SK-N-SH (cell line): ENCODE data around the gene CBX6. TPM values are rescaled to one million over a fixed set of nuclear protein-coding genes. Genes with fewer than 3 reads are reported as not detected.
"Not testable (repeated sequence)": the region's sequence is repeated elsewhere in the genome, so short reads cannot be mapped to it uniquely, and the experiment has no call there.

Source experiments
- CTCF ChIA-PET: fragments of 300-600, 350-600 bp; formaldehyde crosslinking; extraction: SDS; loops from one replicate; lab custom pipeline; 2021; lab: Yijun Ruan, JAX
- POLR2A ChIA-PET: fragments of 350-600 bp; sonication (Branson Sonifier 250); formaldehyde crosslinking; extraction: SDS; loops from one replicate; lab custom pipeline; 2020; ENCODE audit warnings: antibody characterized with exemption, inconsistent platforms; lab: Yijun Ruan, JAX
- DNase-seq: peaks from one replicate; pipeline ENCODE4 v3.0.0; 2012
- H2AFZ ChIP-seq: fragments of 200-600 bp; sonication (generic); 2 replicates; pipeline ENCODE4 v1.8.1; 2016; ENCODE audit warnings: antibody characterized with exemption, mild to moderate bottlenecking, low read depth
- H3F3A ChIP-seq: fragments of 200-600 bp; sonication (generic); replicated peaks from 2 replicates; pipeline ENCODE3; 2016; ENCODE audit warnings: antibody characterized with exemption, mild to moderate bottlenecking; ENCODE audit not compliant: insufficient read depth
- H3K27ac ChIP-seq, 2 experiments: fragments of 200-500 bp in 1 of 2; fragments of 200-600 bp in 1 of 2; sonication (Bioruptor generic) in 1 of 2; sonication (generic), shearing (Covaris generic) in 1 of 2; 2 replicates each; pipeline versions ENCODE4 v1.5.1 to v1.6.1; 2014 to 2016; ENCODE audit warnings: low read depth in 2 of 2, inconsistent platforms in 1 of 2, low read length in 1 of 2, mild to moderate bottlenecking in 1 of 2, mixed read lengths in 1 of 2
- H3K27me3 ChIP-seq: fragments of 200-600 bp; sonication (generic), shearing (Covaris generic); 2 replicates; pipeline ENCODE4 v1.6.1; 2016; ENCODE audit warnings: mixed run types; ENCODE audit not compliant: insufficient read depth
- H3K36me3 ChIP-seq, 2 experiments: fragments of 200-500 bp in 1 of 2; fragments of 200-600 bp in 1 of 2; sonication (Bioruptor generic) in 1 of 2; sonication (generic) in 1 of 2; replicated peaks in 1 of 2; 2 replicates each; pipeline versions ENCODE3 to v1.5.1; 2014 to 2016; ENCODE audit warnings: low read length in 1 of 2, mild to moderate bottlenecking in 1 of 2; ENCODE audit not compliant: insufficient read depth in 2 of 2, control insufficient read depth in 1 of 2
- H3K4me1 ChIP-seq, 2 experiments: fragments of 200-500 bp in 1 of 2; fragments of 200-600 bp in 1 of 2; sonication (Bioruptor generic) in 1 of 2; sonication (generic), shearing (Covaris generic) in 1 of 2; 2 replicates each; pipeline versions ENCODE4 v1.5.1 to v1.6.1; 2014 to 2016; ENCODE audit warnings: low read depth in 1 of 2, low read length in 1 of 2, mixed run types in 1 of 2; ENCODE audit not compliant: insufficient read depth in 2 of 2, control insufficient read depth in 1 of 2
- H3K4me2 ChIP-seq: fragments of 200-600 bp; sonication (generic), shearing (Covaris generic); 2 replicates; pipeline ENCODE4 v1.6.1; 2017; ENCODE audit warnings: mixed run types
- H3K4me3 ChIP-seq, 2 experiments: fragments of 200-500 bp in 1 of 2; fragments of 200-600 bp in 1 of 2; sonication (Bioruptor generic) in 1 of 2; sonication (generic), shearing (Covaris generic) in 1 of 2; 2 replicates each; pipeline versions ENCODE4 v1.5.1 to v1.8.1; 2014 to 2016; ENCODE audit warnings: low read depth in 2 of 2, inconsistent platforms in 1 of 2, low read length in 1 of 2, mild to moderate bottlenecking in 1 of 2, mixed read lengths in 1 of 2, moderate library complexity in 1 of 2
- H3K79me2 ChIP-seq: fragments of 200-600 bp; sonication (generic); 2 replicates; pipeline ENCODE4 v1.8.1; 2017; ENCODE audit warnings: mild to moderate bottlenecking; ENCODE audit not compliant: insufficient read depth
- H3K9ac ChIP-seq: fragments of 200-600 bp; sonication (generic); 2 replicates; pipeline ENCODE4 v1.6.1; 2017; ENCODE audit warnings: mixed run types
- H3K9me2 ChIP-seq: fragments of 200-600 bp; sonication (generic); 2 replicates; pipeline ENCODE4 v1.6.1; 2017; ENCODE audit warnings: mixed run types
- H3K9me3 ChIP-seq: fragments of 200-600 bp; sonication (generic); 2 replicates; pipeline ENCODE4 v1.6.1; 2017; ENCODE audit warnings: mixed run types, mild to moderate bottlenecking, moderate library complexity
- H4K20me1 ChIP-seq: fragments of 200-600 bp; sonication (generic); 2 replicates; pipeline ENCODE4 v1.6.1; 2017; ENCODE audit warnings: mild to moderate bottlenecking, mixed run types; ENCODE audit not compliant: insufficient read depth
- CTCF ChIP-seq: fragments of 200-600 bp; sonication (generic); IDR thresholded peaks from 2 replicates; pipeline ENCODE4 v1.6.1; 2017; ENCODE audit warnings: antibody characterized with exemption, mild to moderate bottlenecking, moderate library complexity
- EP300 ChIP-seq, 2 experiments: IDR thresholded peaks; 2 replicates each; pipeline versions ENCODE4 v1.4.0 to v1.6.1; 2012; ENCODE audit warnings: borderline replicate concordance in 1 of 2, low read depth in 1 of 2, low read length in 1 of 2
- FOSL2 ChIP-seq: IDR thresholded peaks from 2 replicates; pipeline ENCODE4 v1.4.0; 2012; ENCODE audit warnings: low read depth, mild to moderate bottlenecking, moderate library complexity, borderline replicate concordance
- IRF3 ChIP-seq: fragments of 150-350 bp; IDR thresholded peaks from 2 replicates; pipeline ENCODE4 v1.6.1; 2016; ENCODE audit warnings: mild to moderate bottlenecking, low read depth, low read length
- MAX ChIP-seq: IDR thresholded peaks from 2 replicates; pipeline ENCODE4 v1.4.0; 2012; ENCODE audit warnings: low read depth
- RAD21 ChIP-seq: IDR thresholded peaks from 2 replicates; pipeline ENCODE4 v1.6.1; 2012; ENCODE audit warnings: mild to moderate bottlenecking, low read length
- RCOR1 ChIP-seq: fragments of 150-350 bp; IDR thresholded peaks from 2 replicates; pipeline ENCODE4 v1.6.1; 2017; ENCODE audit warnings: antibody characterized with exemption, low read length
- USF2 ChIP-seq: fragments of 150-350 bp; IDR thresholded peaks from 2 replicates; pipeline ENCODE4 v1.6.1; 2017; ENCODE audit warnings: antibody characterized with exemption, low read length, low read depth, borderline replicate concordance
- WGBS: methylation state at CpG from one replicate; pipeline ENCODE4 v1.1.6; 2017; ENCODE audit warnings: low lambda C conversion rate; 5-methylcytosine and 5-hydroxymethylcytosine counted together
- polyA plus RNA-seq, 3 experiments: library from polyadenylated mRNA; depleted of rRNA; stranded (reverse); fragments of >200 nt; gene quantifications; 2 replicates each; pipeline ENCODE4 v1.2.3, GENCODE V29; 2012

Gene CBX6
- polyA plus RNA-seq, 1 of the 3 experiments (the other 2 are of a cell fraction), result 5.4 TPM

- 29% methylated on average over 3 of the region's 5 CpGs for whole genome bisulfite sequencing
- POLR2A ChIA-PET, result not testable (repeated sequence)
These were observed 18.1 kb downstream of the CBX6 start for GRCh38 chr22:38853883-38854282.

GRCh38 chr22:38853196-38853651 lies 18.8 kb downstream of the CBX6 start:
- no peak for DNase-seq
- ChIA-PET POLR2A (interaction anchor here (0.6 to 1.0 kb wide), 2 partner anchors 17 to 68 kb away, joined by 3 read pairs; no protein-coding TSS in a partner anchor), CTCF (interaction anchor here (0.5 to 4.5 kb wide), 5 partner anchors 9 to 84 kb away, joined by 3 to 25 read pairs (median 4); partner anchors contain the start of gene CBX6)
- Histone ChIP-seq H3K4me1 (peaks cover 0 to 3% of the 10 kb centered on the region in 2 experiments; a peak in 2 of 4 replicates), H2AFZ (no peak overlapping the region), H3K4me3 (no peak overlapping the region), H3K27ac (no peak overlapping the region), H3K27me3 (no peaks in the 10 kb centered on the region), H3K9me3 (no peaks in the 10 kb centered on the region), H3F3A (no peaks in the 10 kb centered on the region), H3K79me2 (no peaks in the 10 kb centered on the region), H4K20me1 (no peaks in the 10 kb centered on the region), H3K36me3 (no peaks in the 10 kb centered on the region), H3K4me2 (no peak overlapping the region), H3K9me2 (no peaks in the 10 kb centered on the region), H3K9ac (no peak overlapping the region)
- no peak for TF ChIP-seq MAX
- no peak for TF ChIP-seq RAD21
- TF ChIP-seq IRF3, result no peak
- TF ChIP-seq EP300 (IDR thresholded peaks at IDR 0.05; ENCODE audit: borderline replicate concordance in 1 of 2, low read depth in 1 of 2, low read length in 1 of 2), result no peak
- TF ChIP-seq USF2, result no peak
- TF ChIP-seq CTCF, result no peak
- no peak for TF ChIP-seq RCOR1
- no peak for TF ChIP-seq FOSL2
- 94% methylated on average over 3 of the region's 9 CpGs for WGBS

More at GRCh38 chr22:38853883-38854282, 18.1 kb downstream of the CBX6 start:
- H3K79me2 ChIP-seq, DNase-seq, H2AFZ ChIP-seq, H3K27ac ChIP-seq, H3K36me3 ChIP-seq, H4K20me1 ChIP-seq, H3K4me2 ChIP-seq, H3K9ac ChIP-seq, H3K4me1 ChIP-seq, H3K27me3 ChIP-seq, H3K4me3 ChIP-seq, H3K9me3 ChIP-seq, H3K9me2 ChIP-seq, H3F3A ChIP-seq: not testable (repeated sequence)
- CTCF ChIA-PET, result interaction anchor here (1.0 to 4.5 kb wide), 4 partner anchors 9 to 85 kb away, joined by 3 to 25 read pairs (median 8); partner anchors contain the start of gene CBX6
